KOPT-K1 (cell line): ENCODE measurements around the gene ITPRIPL1.
A peak's percentile ranks its signal among the peaks of the same experiment; 100 is the strongest.

Experiments
- H3K27ac ChIP-seq: fragments of 200-600 bp; sonication (generic); 2 replicates; pipeline ENCODE4 v1.5.1; 2016; ENCODE audit warnings: antibody characterized with exemption, mild to moderate bottlenecking, low read depth, low read length; ENCODE audit not compliant: poor library complexity, severe bottlenecking
- H3K36me3 ChIP-seq: fragments of 200-600 bp; sonication (generic); 2 replicates; pipeline ENCODE4 v1.5.1; 2017; ENCODE audit warnings: antibody characterized with exemption, mild to moderate bottlenecking, low read length, moderate library complexity; ENCODE audit not compliant: insufficient read depth
- H3K9me3 ChIP-seq: fragments of 200-600 bp; sonication (generic); 2 replicates; pipeline ENCODE4 v1.5.1; 2017; ENCODE audit warnings: antibody characterized with exemption, low read length, mild to moderate bottlenecking; ENCODE audit not compliant: insufficient read depth, poor library complexity, severe bottlenecking

ITPRIPL1 gene

GRCh38 chr2:96336104-96336775 is 11.1 kb downstream of the ITPRIPL1 start:
- peak overlapping the region; percentile 86 for H3K27ac ChIP-seq
- H3K9me3 ChIP-seq: no peaks in the 10 kb centered on the region
- H3K36me3 ChIP-seq: peaks cover 31% of the 10 kb centered on the region

GRCh38 chr2:96336873-96337272 is 11.8 kb downstream of the ITPRIPL1 start:
- H3K36me3 ChIP-seq: peaks cover 38% of the 10 kb centered on the region
- H3K27ac ChIP-seq: peak overlapping the region; percentile 86
- H3K9me3 ChIP-seq: no peaks in the 10 kb centered on the region

DNA sequence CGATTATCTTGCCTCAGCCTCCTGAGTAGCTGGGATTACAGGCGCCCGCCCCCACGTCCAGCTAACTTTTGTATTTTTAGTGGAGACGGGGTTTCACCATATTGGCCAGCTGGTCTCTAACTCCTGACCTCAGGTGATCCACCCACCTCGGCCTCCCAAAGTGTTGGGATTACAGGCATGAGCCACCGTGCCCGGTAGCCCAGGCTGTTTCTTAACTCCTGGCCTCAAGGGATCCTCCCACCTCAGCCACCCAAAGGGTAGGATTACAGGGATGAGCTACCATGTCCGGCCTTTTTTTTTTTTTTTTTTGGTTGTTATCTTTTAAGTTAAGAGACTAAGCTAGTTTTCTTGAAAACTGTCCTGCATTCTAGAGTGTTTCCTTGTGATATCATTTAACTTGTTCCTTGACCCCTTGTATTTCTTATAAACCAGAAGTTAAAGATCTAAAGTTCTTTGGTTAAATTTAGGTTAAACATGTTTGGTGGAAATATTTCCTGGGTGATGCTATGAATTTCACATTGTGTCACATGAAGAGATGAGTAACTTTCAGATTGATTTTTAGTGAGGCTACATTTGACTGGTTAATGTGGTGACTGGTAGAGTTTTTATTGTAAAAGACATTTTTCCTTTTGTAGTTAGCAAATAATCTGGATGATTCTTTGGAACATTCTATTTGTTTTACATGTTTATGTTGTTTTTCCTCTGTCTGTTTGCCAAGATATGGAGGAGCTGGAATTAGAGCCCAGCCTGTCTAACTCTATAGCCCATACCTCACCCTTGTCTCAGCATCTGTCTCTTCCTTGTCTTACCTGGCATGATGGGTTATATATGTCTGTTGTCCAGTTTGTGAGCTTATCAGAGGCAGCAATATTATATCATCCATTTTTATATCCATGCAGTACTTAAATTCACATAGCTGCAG is 15.6 kb downstream of the ITPRIPL1 start:
- H3K36me3 ChIP-seq: peaks cover 76% of the 10 kb centered on the region
- no peak overlapping the region for H3K27ac ChIP-seq

DNA sequence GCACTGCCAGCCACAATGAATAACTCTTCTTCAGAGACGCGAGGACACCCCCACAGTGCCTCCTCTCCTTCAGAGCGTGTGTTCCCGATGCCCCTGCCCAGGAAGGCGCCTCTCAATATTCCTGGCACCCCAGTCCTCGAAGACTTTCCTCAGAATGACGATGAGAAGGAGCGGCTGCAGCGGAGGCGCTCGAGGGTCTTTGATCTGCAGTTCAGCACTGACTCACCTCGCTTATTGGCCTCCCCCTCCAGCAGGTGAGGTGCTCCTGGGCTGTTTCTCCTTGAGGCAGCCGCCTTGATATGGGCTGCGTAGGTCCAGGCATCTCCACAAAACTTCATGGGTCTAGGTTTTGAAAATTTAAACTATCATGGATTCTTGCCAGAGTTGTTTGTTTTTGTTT is 16.5 kb downstream of the ITPRIPL1 start:
- Histone ChIP-seq H3K36me3 (peaks cover 85% of the 10 kb centered on the region), H3K27ac (no peak overlapping the region), H3K9me3 (no peaks in the 10 kb centered on the region)

More for the DNA sequence above, 15.6 kb downstream of the ITPRIPL1 start:
- H3K9me3 ChIP-seq: no peaks in the 10 kb centered on the region

GRCh38 chr2:96342085-96342484 is 17.0 kb downstream of the ITPRIPL1 start:
- peaks cover 90% of the 10 kb centered on the region for H3K36me3 ChIP-seq
- H3K9me3 ChIP-seq: no peaks in the 10 kb centered on the region
- no peak overlapping the region for H3K27ac ChIP-seq

DNA sequence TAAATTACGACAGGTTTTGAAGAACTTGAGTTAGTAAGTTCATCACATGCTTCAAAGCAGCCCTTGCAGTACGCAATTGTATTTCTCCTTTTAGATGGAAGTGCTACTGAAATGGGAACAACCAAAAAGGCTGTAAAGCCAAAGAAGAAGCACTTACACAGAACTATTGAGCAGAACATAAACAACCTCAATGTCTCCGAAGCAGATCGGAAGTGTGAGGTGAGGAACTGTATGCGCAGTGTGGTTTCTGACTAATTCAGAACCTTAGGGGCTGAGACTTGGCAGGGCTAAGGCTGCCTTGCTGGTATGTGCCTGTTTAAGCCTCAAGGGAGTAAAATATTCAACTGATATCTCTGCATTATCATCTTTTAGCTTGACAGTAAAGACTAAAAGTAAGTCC is 18.9 kb downstream of the ITPRIPL1 start:
- Histone ChIP-seq H3K9me3 (no peaks in the 10 kb centered on the region), H3K27ac (no peak overlapping the region), H3K36me3 (peaks cover 100% of the 10 kb centered on the region)

DNA sequence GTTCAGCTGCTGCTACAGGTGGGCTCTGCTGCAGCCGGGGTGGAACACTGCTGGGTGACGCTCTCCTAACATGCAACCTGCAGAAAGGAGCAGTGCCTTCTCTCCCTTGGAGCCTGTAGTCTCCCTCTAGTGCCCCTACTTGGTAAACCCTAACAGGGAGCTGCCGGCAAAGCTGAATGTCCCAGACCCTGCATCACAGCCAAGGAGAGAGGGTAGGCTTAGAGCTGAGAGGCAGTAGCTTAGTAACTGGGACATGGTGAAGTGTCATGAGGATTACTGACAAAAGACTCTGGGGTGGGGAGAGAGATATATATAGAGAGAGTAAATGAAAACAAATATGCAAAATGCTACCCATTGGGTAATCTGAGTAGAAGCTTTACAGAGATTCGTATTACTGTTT is 20.3 kb downstream of the ITPRIPL1 start:
- Histone ChIP-seq H3K27ac (no peak overlapping the region), H3K36me3 (peaks cover 100% of the 10 kb centered on the region)

GRCh38 chr2:96345868-96346462 is 20.8 kb downstream of the ITPRIPL1 start:
- H3K27ac ChIP-seq: no peak overlapping the region
- H3K36me3 ChIP-seq: peaks cover 100% of the 10 kb centered on the region
- no peaks in the 10 kb centered on the region for H3K9me3 ChIP-seq

More for the DNA sequence above, 20.3 kb downstream of the ITPRIPL1 start:
- H3K9me3 ChIP-seq: no peaks in the 10 kb centered on the region

- Histone ChIP-seq H3K36me3 (peaks cover 100% of the 10 kb centered on the region), H3K9me3 (no peaks in the 10 kb centered on the region), H3K27ac (no peak overlapping the region)
These were observed 22.3 kb downstream of the ITPRIPL1 start for GRCh38 chr2:96347395-96347794.

GRCh38 chr2:96353032-96353561 is 28.0 kb downstream of the ITPRIPL1 start:
- Histone ChIP-seq H3K36me3 (peaks cover 100% of the 10 kb centered on the region), H3K27ac (no peak overlapping the region), H3K9me3 (no peaks in the 10 kb centered on the region)

GRCh38 chr2:96353606-96354101 is 28.5 kb downstream of the ITPRIPL1 start:
- H3K9me3 ChIP-seq: no peaks in the 10 kb centered on the region
- no peak overlapping the region for H3K27ac ChIP-seq
- peaks cover 100% of the 10 kb centered on the region for H3K36me3 ChIP-seq

DNA sequence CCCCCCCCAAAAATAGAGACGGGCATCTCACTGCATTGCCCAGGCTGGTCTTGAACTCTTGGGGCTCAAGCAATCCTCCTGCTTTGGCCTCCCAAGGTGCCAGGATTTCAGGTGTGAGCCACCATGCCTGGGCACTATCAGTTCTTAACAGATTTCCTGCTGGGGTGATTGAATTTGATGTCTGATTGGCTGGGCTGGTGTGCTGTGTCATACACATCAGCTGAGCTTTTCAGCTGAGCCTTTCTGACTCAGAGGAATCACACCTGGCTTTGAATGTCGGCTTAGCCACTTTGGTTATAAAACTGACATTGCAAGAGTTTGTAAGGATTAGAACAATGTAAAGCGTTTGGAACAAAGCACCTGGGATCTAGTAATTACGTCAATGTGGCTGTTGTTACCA is 29.4 kb downstream of the ITPRIPL1 start:
- Histone ChIP-seq H3K27ac (no peak overlapping the region), H3K36me3 (peaks cover 100% of the 10 kb centered on the region), H3K9me3 (no peaks in the 10 kb centered on the region)

DNA sequence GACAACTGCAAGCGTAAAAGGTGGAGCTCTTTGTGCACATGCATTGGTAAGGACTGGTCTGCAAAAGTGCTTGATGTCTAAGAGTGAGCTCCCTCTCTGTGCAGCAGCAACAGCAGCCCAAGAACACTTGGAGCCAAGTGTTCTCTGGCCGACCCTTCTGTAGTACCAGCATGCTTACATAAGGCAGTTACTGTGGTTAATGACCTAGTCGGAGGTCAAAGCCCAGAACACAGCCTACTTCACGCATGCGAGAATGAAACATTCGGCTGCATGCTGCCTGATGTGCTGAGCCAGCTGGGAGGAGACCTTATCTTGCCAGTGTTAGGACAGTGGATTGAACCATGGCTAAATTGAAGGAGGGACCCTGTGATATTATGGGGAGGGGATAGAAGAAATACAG is 31.8 kb downstream of the ITPRIPL1 start:
- no peaks in the 10 kb centered on the region for H3K9me3 ChIP-seq
- H3K27ac ChIP-seq: no peak overlapping the region
- peaks cover 99% of the 10 kb centered on the region for H3K36me3 ChIP-seq

GRCh38 chr2:96359310-96359709 is 34.2 kb downstream of the ITPRIPL1 start:
- Histone ChIP-seq H3K27ac (no peak overlapping the region), H3K36me3 (peaks cover 99% of the 10 kb centered on the region), H3K9me3 (no peaks in the 10 kb centered on the region)

- Histone ChIP-seq H3K9me3 (no peaks in the 10 kb centered on the region), H3K27ac (no peak overlapping the region), H3K36me3 (peaks cover 99% of the 10 kb centered on the region)
These were observed 34.7 kb downstream of the ITPRIPL1 start for GRCh38 chr2:96359866-96360265.
